SK-N-MC (cell line): ENCODE data around the gene SPACA7.

Source experiments
- EZH2 ChIP-seq: fragments of 200-600 bp; sonication (generic); IDR thresholded peaks from one replicate; pipeline ENCODE4 v1.6.1; 2017; ENCODE audit warnings: antibody characterized with exemption
- FOXP2 ChIP-seq: optimal IDR thresholded peaks from 2 replicates; pipeline ENCODE3; 2011; ENCODE audit warnings: mild to moderate bottlenecking, moderate library complexity; ENCODE audit not compliant: insufficient read depth; ENCODE audit errors: extremely low read length, control extremely low read depth
- POLR2AphosphoS5 ChIP-seq: IDR thresholded peaks from 2 replicates; pipeline ENCODE4 v1.6.1; 2012; ENCODE audit warnings: mild to moderate bottlenecking, low read depth, low read length, borderline replicate concordance

GRCh38 chr13:112424098-112424497 lies 47.9 kb downstream of the SPACA7 start:
- TF ChIP-seq EZH2 = no peak
- TF ChIP-seq POLR2AphosphoS5 = no peak
- TF ChIP-seq FOXP2 = no peak
